Ammon's horn (tissue), 1 donor: Measurements from ENCODE around the gene VDR.
"Not testable (repeated sequence)": the region's sequence is repeated elsewhere in the genome, so short reads cannot be mapped to it uniquely, and the experiment has no call there.

Source experiments
- DNase-seq: peaks from one replicate; pipeline ENCODE4 v3.0.0-alpha.2; 2016; ENCODE audit warnings: low spot score

The VDR gene

GRCh38 chr12:47828976-47829482, 75.8 kb downstream of the VDR start:
- DNase-seq, result no peak

- DNase-seq, result no peak
Observed at GRCh38 chr12:47828008-47828975, 76.5 kb downstream of the VDR start.

DNA sequence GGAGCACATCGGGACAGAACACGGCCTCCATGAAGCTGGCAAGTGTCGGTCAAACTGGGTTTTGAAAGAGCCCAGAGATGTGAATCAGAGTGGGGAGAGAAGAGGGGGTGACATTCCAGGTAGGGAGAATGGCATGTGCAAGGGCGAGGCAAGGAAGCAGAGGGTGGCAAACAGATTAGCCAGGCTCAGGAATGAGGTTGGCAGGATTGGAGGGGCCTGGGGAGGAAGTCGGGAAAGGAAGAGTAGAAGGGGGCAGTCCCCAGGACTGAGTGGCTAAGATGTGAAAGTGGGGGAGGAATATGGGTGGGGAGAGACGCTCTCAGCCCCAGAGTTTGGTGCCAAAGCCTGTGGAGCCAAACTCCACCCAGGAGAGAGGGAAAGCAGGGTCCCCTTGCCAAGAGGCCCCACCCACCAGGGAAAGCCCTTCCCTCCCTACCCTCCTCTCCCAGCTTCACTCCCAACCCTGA, 79.6 kb downstream of the VDR start:
- DNase-seq, result no peak

DNA sequence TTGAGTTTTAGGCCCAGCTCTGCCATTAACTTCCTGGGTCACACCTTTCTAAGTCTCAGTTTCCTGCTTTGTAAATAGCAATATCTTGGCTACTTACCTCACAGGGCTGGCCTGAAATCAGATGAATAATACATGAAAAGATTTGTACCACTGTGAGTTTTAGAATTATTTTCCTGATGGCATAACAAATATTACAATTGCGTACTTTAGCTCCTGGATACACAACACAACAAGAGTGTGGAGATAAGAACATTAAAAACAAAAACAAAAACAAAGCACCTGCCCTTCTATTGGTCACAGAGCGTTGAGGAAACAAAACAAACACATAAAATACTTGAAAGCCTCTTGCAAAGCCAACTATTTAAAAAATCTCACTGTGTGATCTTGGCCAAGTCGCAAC, 80.2 kb downstream of the VDR start:
- no peak for DNase-seq

- no peak for DNase-seq
Observed at GRCh38 chr12:47824198-47824597, 80.6 kb downstream of the VDR start.

DNA sequence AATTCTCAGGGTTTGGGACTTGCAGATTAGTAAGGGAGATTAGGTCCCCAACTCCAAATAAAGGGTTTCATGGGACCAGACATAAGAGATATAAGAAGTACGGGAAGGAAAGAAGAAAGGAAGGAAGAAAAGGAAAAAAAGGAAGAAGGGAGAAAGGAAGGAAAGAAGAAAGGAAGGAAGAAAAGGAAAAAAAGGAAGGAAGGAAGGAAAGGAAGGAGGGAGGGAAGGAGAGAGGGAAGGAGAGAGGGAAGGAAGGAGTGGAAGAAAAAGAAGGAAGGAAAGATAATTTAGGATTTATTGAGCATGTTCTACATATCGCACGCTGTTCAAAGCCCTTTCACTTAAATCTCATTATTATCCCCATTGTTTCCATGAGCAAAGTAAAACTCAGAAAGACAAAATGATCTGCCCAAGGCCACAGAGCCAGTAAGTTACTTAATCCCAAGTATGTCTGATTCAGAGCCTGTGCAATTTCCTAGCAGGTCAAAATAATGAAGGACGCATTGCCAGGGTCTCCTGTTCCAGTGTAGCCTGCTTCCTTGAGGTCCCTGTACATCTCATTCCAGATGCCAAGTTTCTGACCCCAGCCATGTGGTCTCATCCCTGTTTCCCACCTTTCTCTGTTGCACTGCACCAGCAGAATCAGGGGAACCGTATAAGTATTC, 81.2 kb downstream of the VDR start:
- no peak for DNase-seq

DNA sequence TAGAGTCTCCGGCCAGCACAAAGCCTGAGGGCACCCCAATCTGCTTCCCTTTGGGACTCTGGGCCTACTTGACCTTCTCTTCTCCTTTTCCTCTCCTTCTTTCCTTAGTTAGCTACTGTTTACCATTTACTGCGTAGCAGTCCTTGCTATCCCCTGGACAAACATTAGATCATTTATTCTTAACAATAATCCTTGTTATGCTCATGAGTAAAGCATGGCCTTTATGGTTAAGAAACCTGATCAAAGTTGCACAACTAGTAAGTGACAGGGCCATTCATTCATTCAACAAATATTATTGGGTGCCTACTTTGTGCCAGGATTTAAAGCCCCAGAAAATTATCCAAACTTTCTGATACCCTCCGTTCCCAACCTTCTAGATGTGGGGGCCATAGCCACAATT, 81.9 kb downstream of the VDR start:
- DNase-seq, result no peak

GRCh38 chr12:47822401-47822800, 82.4 kb downstream of the VDR start:
- DNase-seq, result no peak

DNA sequence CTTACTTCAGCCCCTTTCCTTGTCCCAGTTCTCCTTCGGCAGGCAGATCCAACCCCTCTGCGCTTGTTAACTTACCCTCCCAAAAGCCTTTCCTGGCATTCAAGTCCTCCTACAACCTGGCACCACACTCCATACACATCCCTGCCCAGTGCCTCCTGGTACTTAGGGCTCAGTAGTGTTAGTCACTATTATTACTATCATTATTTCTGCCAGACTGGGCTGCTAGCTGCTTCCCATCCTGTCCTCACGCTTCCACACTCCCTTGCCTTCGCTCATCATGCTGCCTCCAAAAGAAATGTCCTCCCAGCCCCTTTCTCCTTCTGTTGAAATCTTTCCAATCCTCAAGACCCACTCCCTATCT, 83.5 kb downstream of the VDR start:
- no peak for DNase-seq

DNA sequence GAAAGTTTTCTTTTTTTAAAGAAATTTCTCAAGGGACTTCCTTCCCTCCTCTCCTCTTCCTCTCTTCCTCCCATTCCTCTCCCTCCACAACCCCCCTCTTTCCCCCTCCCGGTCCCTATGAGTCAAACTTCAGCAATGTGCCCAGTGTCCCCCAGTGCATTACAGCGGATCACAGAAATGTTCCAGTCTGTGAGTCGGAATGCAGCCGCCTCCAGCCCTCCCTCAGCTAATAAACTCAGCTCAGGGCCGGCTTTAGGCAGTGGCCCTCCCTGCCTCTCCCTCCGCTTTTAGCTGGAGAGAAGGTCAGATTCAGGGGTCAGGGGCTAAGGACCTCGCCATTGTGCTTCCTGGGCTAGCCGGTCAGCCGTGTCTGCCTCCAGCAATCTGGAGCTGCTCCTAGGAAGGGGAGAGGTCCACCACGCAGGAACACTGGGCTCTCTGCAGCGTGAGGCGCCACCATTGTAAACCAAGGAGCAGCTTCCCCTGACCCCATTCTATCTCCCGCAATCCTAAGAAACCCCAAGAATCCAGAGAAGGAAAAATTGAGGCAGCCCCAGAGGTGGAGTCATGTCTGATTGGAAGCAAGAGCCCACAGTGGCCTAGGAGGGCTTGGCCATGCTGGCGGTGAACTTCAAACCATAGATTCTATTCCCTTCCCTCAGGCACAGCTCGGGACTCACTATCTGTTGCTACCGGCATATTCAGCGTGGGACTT, 84.0 kb downstream of the VDR start:
- no peak for DNase-seq

DNA sequence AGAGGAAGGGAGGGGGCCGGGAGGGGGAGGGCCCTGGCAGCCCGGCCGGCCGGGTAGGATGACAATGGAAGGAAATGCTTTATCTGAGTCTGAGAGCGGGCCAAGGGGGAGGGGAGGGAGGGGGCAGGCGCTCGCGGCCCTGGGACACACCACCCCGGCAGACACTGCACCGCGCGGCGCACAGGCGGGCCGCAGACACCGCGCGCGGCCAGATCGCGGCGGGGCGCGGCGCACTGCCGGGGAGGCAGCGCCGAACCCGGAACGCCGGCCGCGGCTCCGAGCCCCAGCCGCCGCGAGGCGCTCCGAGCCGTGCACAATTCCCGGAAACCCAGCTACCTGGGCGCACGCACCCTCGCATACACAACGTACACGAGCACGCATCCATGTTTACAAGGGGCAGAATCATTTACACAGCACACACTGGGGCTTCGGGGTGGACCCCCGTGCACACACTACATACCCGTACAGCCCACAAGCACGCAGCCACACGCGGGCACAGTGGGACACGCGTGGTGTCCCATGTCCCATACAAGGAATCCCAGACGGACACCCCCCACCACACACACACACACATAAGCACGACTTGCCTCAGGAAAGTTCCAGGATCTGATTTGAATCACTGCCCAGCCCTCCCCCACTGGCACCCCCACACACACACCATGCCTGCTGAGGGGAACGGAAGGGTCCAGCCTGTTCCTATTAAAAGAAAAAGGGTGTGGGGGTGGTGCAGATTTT, 84.7 kb downstream of the VDR start, which contains the start of gene HDAC7:
Gene HDAC7, minus strand, starts transcription at position 8 of the 735 bp plus-strand sequence. CDS start 118 bp downstream, outside the sequence.
- DNase-seq, result peak; percentile 85

GRCh38 chr12:47819138-47819895, 85.5 kb downstream of the VDR start:
- peak; percentile 71 for DNase-seq

- no peak for DNase-seq
Observed at GRCh38 chr12:47818467-47819137, 86.2 kb downstream of the VDR start.

- no peak for DNase-seq
Observed at GRCh38 chr12:47818007-47818376, 86.8 kb downstream of the VDR start.

DNA sequence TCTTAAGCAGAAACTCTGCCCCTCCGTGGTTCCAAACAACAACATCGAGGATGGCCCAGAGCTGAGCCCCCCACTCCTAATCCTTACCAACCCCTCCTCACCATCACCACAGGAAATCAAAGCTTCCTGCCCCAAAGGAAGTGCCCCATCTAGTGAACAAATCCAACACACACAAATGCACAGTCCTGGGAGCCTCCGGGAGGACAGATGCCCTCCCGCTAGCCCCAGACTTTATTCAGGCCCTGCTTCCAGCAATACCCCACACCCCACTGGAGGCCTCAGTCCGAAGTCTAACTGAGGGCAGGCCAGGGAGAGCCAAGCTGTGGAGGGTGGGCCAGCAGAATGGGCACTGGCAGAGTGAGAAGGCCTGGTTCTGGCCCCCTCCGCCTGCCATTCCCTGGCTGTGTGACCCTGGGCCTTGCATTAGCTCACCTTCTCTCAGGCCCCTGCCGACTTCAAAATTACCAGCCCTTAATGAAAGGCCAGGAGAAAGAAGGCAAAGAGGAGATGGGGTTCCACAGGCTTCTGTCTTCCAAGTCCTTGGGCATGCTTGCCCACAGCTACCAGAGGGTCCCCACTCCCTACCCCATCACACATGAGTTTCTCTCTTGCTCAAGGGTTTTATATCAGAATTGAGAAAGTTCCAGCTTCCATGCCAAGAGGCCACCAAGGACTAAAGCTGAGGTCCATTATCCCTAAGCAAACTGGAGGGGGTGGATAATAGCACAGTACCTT, 87.4 kb downstream of the VDR start:
- DNase-seq, result no peak

DNA sequence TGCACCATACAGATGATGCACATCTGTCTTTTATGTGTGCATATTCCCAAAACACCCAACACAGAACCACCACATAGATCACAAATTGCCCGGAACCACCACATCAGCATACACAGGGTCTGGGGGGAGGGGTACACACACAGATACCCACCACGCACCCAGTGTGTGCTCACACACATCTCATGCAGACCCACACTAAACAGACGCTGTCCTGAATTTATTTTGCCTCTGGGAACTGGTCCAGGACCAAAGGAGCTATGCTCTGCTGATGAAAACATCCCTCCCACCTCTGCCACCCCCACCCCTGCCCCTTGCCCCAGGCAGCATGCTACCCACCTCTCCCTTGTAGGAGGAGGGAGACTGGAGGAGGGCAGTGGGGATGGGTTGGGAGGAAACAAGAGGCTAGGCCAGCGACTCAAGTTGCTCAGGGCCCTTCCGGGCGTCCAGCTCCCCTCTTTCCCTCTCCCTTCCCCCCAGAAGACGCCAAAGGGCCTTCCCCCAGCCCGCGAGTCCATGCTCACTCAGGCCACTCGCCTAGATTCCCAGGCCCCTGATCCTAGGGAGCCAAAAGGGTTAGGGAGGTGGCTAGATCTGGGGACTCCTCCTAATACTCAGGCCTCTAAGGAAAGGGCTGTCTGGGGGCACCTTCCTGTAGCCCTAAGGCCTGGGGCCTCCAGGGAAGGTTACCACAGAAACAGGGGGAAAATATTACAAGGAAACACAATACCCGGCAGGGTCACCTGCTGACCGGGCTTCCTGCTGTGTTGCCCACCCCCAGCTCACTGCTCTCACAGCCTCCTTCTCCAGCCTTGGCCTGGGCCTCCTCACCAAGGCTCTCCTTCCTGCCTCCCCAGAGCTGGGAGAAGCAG, 88.2 kb downstream of the VDR start:
- no peak for DNase-seq

GRCh38 chr12:47815447-47815846, 89.3 kb downstream of the VDR start:
- DNase-seq, result not testable (repeated sequence)

- DNase-seq, result no peak
Observed at GRCh38 chr12:47814539-47815170, 90.1 kb downstream of the VDR start.
